OCI-M2 (cell line): ENCODE measurements around the gene MORN5.

Experiments
- DNase-seq: peaks from one replicate; lab custom pipeline; 2025; ENCODE audit not compliant: unreplicated experiment; lab: John Stamatoyannopoulos, UW

The MORN5 gene

GRCh38 chr9:122124528-122124927, 35.2 kb upstream of the MORN5 start:
- no peak for DNase-seq

- DNase-seq: peak; percentile 11
These were observed 34.6 kb upstream of the MORN5 start for GRCh38 chr9:122125158-122125508.

- no peak for DNase-seq
These were observed 34.0 kb upstream of the MORN5 start for GRCh38 chr9:122125509-122126330.

GRCh38 chr9:122126331-122127261, 33.1 kb upstream of the MORN5 start:
- DNase-seq: no peak

GRCh38 chr9:122127396-122127798, 32.3 kb upstream of the MORN5 start:
- no peak for DNase-seq

- no peak for DNase-seq
These were observed 31.4 kb upstream of the MORN5 start for GRCh38 chr9:122128007-122128968.

- no peak for DNase-seq
These were observed 30.8 kb upstream of the MORN5 start for GRCh38 chr9:122128969-122129343.

GRCh38 chr9:122129969-122130368, 29.7 kb upstream of the MORN5 start:
- DNase-seq: no peak

- no peak for DNase-seq
These were observed 28.9 kb upstream of the MORN5 start for GRCh38 chr9:122130837-122131236.

GRCh38 chr9:122131401-122132001, 28.2 kb upstream of the MORN5 start:
- no peak for DNase-seq

GRCh38 chr9:122132539-122132938, 27.2 kb upstream of the MORN5 start:
- DNase-seq: no peak

GRCh38 chr9:122133263-122133983, 26.3 kb upstream of the MORN5 start:
- DNase-seq: no peak

- no peak for DNase-seq
These were observed 25.6 kb upstream of the MORN5 start for GRCh38 chr9:122133984-122134535.

- no peak for DNase-seq
These were observed 24.7 kb upstream of the MORN5 start for GRCh38 chr9:122134822-122135528.

- no peak for DNase-seq
These were observed 24.2 kb upstream of the MORN5 start for GRCh38 chr9:122135529-122135859.

- no peak for DNase-seq
These were observed 21.0 kb upstream of the MORN5 start for GRCh38 chr9:122138560-122139268.

- no peak for DNase-seq
These were observed 19.1 kb upstream of the MORN5 start for GRCh38 chr9:122140368-122141193.

GRCh38 chr9:122141671-122142070, 18.0 kb upstream of the MORN5 start:
- no peak for DNase-seq
